ENCODE data around the gene USP32. TPM values are rescaled to one million over a fixed set of nuclear protein-coding genes. Genes with fewer than 3 reads are reported as not detected.

Gene USP32
- total RNA-seq, 2 donors from 2014 or later = 37.4 to 48.9 TPM

DNA sequence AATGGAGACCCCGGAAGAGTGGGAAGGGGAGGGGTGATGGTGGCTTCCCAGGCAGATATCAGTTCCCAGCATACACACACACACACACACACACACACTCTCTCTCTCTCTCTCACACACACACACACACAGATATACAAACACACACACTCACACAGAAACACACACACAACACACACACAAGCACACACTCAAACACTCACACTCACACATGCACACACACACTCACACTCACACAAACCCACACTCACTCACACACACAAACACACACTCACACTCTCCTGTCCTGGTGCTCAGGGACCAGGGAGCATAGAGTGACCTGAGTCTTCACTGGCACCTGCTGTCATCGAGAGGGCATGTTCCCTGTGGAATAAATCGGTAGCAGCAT lies 236.5 kb downstream of the USP32 start:
- intact Hi-C loops (cut with DNase I, micrococcal nuclease) = no loop called here
- no peak for ATAC-seq
- DNase-seq = no peak

DNA sequence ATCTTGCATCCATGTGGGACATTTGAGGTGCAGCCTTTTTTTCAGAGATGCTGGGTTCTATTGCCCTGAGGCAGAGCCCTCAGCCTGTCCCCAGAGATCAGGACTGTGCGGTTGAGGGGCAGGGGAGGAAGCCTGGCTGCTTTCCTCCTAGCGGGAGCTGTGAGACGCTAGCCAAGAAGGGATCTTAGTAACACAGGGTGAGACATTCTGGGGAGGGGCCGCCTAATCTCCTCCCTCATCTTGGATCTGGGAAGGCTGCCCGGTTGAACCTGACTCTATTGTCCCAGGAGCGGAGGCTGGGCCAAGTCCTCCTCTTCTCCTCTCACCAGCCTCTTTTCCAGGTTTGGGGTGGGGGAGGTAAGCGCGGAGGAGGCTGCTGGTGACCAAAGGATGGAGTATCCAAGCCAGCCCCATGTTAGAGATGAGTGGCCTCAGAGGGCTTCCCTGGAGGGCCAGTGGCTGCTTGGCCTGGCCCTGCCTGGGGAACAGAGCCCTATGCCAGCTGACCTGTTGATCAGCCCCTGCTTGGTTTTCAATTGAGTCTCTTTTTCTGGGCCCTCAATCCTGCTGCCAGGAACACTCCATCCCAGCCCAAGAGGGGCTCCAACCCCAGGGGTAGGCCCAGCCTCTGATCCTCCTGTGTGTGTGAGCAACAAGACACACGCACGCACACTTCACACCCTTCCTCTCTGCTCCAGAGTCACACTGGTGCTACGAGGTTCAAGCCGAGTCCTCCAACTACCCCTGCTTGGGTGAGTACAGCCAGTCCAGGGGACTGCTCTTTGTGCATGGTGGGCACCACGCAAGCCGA lies 237.1 kb downstream of the USP32 start:
- no peak for ATAC-seq
- peak in 1 of 2 donors; percentile 2 for DNase-seq
- intact Hi-C loops (cut with DNase I, micrococcal nuclease) = no loop called here

DNA sequence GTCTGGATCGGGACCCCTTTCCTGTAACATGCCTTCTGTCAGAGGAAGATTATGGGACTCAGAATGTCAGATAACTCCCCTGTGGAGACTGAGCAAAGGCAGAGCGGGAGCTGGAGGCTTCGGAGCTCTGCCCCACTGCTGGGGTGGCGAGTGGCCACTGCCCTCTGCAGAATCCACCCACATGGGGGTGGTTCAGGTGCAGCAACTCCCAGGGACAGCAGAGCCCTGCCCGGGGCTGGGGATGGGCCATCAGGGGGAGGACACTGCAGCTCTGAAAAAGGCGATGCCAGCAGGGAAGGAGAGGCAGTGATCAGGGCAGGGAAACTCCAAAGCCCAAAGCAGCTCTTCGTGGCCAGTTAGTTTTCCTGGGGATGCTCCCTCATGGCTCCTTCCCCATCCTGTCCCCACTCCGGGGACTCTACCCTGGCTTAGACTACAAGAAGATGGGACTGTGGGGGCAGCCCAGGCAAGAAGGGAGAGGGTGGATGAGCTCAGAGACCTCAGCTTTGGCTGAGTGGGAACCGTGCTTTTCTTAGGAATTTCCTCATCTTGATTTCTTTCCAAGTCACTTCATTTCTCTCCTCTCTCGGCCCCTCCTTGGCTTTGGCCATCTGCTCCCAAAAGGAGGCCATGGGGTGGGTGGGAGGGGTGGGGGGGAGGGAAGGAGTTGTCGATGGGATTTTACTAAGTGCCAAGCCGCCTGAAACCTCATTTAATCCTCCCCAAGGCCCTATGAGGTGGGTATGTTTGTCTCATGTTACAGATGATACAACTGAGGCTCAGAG lies 238.1 kb downstream of the USP32 start:
- no peak for DNase-seq
- intact Hi-C loops (cut with DNase I, micrococcal nuclease) = no loop called here
- ATAC-seq = no peak

DNA sequence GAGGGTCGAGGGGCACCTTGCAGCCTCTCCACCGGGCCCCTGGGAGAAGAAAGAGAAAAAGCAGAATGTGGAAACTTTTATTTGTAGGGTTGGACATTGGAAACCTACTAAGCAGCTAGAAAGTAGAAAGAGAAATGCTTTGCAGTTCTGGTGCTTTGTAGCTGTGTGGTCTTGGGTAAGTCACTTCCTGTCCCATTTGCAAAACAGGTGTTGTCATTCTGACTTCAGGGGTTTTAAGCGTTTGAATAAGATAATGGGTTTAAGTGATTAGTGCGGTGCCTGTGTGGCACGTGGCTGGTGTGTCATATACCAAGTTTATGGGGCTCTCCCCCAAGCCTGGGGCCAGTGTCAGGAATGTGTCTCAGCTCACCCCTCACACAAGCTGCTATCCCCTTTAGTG lies 240.6 kb downstream of the USP32 start:
- intact Hi-C loops (cut with DNase I, micrococcal nuclease) = no loop called here
- ATAC-seq (no peak), DNase-seq (no peak)

DNA sequence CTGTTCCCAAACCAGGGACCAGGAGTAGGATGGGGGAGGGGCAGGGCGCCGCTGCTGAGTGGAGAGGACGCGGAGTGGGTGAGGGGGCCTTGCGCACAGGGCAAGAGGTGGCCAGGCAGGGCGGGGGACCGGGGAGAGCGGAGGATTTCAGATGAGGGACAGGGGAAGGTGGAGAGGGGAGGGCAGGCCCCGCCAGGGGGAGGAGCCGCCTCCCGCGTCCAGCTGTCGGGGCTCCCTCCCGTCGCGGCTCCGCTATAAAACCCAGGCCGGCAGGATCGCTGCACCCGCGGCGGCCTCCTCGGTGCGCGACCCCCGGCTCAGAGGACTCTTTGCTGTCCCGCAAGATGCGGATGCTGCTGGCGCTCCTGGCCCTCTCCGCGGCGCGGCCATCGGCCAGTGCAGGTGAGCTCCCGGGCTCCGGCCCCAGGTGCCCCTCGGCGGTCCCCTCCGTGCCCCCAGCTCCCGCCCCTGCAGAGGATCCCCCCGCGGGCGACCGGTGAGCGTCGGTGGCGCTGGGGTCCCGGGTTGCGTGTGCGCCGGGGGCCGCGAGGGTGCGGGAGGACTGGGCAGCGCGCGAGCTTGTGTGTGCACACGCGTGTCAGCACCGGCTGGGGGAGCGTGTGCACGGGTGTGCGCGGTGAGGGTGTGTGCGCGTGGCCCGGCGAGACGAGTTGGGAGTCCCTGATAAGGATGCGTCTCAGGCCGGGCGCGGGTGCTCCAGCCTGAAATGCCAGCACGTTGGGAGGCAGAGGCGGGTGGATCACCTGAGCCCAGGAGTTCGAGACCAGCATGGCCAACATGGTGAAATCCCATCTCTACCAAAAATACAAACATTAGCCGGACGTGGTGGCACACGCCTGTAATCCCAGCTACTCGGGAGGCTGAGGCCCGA lies 242.0 kb downstream of the USP32 start, which contains the start of gene CA4:
Gene CA4, plus strand, starts transcription at position 283 of the 892 bp plus-strand sequence. Its CDS starts 62 bp downstream, at position 345.
- intact Hi-C loops (cut with DNase I, micrococcal nuclease) = no loop called here
- DNase-seq = no peak
- peak; percentile 44 for ATAC-seq

DNA sequence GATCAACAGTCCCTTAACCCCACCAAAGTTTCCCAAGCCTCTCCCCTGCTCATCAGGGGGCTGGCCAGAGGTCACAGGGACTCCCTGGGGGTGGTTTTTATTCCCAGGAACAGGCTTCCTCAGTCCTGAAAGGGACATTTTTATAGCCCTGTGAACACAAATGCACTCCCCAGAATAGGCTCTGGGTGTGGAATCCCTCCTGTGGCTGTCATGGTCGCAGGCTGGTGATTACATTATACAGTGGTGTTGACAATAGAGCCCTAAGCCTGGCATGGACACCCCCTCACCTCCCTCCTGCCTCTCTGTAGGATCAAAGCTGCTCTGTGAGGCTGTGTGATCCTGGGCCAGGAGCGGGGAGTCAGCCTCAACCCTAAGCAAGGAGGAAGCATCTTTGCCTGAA lies 243.6 kb downstream of the USP32 start:
- no peak for DNase-seq
- peak; percentile 14 for ATAC-seq

DNA sequence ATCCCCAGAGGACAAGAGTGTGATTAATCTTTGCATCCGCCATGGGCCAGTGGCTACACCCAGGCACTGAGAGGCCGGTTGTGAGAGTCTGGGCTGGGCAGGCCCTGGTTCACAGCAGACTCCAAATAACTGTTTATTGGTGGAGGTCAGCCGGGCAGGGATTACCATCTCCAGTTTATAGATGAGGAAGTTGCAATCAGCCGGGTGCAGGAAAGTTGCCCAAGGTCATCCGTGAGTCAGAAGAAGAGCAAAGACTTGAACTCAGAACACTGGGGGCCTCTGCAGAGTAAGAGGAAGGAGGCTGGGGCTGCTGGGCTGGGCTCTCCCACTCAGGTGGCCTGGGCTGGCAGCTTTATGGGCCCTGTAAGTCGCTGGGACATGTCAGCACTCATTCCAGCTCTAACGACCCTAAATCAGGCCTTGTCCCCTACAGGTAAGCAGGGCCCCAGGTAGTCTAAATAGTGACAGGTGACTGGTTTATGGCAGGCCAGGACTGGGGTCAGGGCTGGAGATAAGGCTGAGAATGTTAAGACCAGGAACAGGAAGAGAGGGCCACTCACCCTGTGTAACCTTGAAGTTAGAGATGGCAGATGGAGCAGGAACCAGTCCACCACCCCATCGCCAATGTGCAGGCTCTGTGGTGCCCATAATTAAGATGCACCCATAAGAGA lies 244.2 kb downstream of the USP32 start:
- intact Hi-C loops (cut with DNase I, micrococcal nuclease) = no loop called here
- DNase-seq (peak; percentile 54 to 71), ATAC-seq (peak; percentile 69)

More for the DNA sequence above, 243.6 kb downstream of the USP32 start:
- intact Hi-C loops (cut with DNase I, micrococcal nuclease) = no loop called here

DNA sequence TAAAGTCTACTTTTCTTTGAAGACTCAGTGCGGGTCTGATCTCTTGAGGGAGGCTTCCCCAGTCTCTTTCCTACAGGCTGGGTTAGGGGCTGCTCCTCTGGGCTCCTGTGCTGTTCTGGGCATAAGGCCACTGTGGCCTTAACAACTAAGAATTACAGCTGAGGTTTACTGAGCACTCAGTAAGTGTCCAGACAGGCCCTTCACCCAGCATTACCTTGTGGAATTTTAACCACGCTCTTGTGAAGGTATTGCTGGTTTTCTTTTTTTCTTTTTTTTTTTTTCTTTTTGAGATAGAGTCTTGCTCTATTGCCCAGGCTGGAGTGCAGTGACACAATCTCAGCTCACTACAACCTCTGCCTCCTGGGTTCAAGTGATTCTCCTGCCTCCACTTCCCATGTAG lies 245.7 kb downstream of the USP32 start:
- intact Hi-C loops (cut with DNase I, micrococcal nuclease) = no loop called here
- DNase-seq = no peak
- ATAC-seq = no peak

DNA sequence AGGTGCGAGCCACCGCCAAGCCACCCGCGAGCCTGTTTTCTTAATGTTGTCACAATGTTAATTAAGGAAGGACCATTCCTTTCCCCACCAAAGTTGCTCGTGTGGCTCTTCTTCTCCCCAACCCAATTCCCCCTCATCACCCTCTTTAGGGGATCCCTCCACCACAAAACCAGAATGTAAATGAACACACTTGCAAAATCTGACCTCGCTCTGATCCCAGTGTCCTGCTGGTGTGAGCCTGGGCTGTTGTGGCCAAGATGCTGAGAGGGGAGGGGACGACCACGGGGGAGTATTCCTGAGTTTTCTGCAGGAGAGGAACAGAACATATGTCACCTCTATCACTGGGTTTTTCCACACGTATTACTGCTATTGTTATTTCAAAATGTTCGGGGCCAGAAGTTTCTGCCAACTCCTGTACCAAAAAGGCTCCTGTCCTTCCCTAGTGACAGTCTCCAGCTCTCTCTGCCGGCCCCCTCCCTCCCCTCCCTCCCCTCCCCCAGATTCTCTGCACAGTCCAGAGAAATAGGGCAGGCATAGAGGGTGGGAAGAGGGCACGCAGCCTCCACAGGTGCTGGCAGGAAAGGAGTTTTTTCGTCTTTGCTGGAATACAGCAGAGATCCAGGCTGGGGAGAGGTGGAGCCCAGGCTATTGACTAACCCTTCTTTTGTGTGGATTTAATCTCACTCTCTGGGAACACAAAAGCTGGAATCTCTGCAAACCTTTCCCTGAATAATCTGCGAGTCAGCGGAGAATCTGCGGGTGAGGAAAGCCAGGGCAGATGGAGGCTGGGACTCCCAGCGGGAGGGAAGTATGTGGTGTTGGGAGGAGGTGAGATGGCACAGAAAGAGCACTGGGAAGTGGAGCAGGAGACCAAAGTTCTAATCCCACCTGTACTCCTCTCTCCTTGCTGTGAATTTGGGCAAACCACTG lies 246.7 kb downstream of the USP32 start:
- DNase-seq (no peak), ATAC-seq (no peak)
- intact Hi-C loops (cut with DNase I, micrococcal nuclease) = no loop called here

DNA sequence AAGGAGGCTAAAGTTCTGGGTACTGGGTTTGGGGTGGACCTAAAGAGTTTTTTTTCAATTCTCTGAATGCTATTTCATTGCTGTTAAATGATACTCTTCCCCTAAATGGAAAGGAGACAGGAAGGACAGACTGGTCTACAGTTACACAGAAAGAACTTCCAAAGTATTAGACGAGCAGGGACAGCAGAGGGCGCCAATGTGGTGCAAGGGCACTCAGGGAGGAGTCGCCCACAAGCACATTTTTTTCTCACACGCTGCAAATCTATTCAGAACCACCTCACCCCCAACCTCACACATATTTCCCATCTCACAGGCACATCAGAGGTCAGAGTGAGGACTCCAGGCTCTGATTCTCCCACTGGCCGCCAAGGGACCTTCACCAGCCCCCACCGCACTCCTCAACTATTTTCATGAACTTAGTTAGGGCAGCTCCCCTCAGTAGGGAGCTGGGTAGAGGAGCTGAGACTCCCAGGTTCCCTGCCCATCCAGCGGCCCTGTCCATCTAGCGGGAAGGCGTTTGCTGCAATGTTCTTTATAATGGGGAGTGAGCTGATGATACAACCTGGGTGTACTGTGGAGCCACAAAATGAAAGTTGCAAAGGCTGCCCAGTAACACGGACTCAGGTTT lies 248.9 kb downstream of the USP32 start:
- DNase-seq = peak; percentile 83 to 96
- intact Hi-C loops (cut with DNase I, micrococcal nuclease) = no loop called here

DNA sequence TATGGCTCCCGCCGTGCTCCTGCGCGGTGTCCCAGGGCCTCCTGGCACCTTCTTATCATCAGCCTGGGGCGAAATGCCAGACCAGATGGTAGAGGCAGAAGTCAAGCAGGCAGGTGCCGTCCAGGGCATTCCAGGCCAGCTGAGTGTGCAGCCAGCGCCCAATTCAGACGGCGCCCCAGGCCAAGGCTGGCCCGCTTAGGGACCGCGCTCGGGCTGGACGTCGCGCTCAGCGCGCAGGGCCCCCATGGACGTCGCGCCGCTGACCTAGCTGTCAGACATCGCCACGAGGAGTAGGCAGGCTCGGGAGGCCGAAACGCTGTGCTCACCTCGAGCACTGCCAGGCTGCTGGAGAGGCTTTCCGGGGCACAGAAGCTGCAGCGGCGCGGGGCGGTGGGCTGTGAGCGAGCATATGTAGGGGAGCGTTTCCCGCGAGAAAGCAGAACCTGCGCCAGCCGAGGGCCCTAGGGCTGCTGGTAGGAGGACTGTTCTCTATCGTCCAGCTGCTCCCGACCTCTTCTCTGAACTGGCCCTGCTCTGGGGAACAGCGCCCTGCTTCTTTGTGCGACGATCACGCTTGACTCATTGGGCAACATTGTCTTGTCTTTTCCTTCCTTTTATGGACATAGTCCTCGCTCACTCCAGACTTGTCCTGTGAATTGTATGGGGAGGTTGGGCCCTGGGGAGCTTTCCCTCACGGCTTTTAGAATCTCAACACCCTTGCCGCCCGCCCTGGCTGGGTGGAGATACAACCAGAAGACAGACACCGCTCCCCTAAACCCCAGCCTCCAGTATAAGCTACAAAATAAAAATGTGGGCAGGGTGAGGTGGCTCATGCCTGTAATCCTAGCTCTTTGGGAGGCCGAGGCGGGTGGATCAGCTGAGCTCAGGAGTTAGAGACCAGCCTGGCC lies 250.6 kb downstream of the USP32 start:
- intact Hi-C loops (cut with DNase I, micrococcal nuclease) = no loop called here
- ATAC-seq (no peak), DNase-seq (no peak)

More for the DNA sequence above, 248.9 kb downstream of the USP32 start:
- ATAC-seq = peak; percentile 69

DNA sequence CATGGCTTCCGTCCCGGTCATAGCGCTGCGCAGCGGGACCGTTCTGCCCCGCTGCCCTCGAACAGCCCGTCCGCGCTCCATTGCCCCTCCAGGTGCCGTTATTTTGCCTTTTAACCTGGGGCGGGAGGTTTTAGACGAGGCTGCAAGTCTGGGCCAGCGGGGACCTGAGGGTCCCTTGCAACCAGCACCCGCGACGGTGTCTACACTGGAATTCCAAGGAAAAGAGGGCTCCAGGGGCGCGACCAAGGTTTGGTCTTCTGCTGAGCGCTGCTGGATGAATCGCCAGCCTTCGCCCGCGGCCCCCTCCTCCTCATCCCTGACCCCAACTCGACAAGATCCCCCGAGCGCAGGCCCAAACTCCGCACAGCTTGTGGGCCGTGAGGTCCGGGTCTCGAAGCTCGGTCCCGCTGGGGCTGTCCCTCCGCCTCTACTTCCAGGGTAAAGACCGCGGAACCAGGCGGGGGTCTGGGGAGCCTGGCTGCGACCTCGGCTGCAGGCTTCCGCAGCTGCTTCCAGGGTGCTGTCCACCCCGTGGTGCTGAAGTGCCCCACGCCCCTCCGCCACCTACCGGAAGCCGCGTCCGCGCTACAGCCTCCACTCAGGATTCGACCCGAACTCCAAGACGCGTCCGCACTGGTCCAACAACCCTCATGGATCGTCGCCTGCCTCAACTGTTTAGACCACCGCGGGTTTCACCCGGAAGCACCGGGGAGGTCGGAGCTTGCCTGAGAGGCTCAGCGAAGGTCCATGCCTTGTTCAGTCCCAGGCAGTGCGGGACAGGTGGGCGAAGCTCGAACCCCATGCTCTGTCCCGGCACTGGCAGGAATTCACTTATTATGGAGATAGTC lies 252.3 kb downstream of the USP32 start:
- ATAC-seq = peak; percentile 38
- DNase-seq = peak; percentile 58 to 81
- intact Hi-C loops (cut with DNase I, micrococcal nuclease) = no loop called here

DNA sequence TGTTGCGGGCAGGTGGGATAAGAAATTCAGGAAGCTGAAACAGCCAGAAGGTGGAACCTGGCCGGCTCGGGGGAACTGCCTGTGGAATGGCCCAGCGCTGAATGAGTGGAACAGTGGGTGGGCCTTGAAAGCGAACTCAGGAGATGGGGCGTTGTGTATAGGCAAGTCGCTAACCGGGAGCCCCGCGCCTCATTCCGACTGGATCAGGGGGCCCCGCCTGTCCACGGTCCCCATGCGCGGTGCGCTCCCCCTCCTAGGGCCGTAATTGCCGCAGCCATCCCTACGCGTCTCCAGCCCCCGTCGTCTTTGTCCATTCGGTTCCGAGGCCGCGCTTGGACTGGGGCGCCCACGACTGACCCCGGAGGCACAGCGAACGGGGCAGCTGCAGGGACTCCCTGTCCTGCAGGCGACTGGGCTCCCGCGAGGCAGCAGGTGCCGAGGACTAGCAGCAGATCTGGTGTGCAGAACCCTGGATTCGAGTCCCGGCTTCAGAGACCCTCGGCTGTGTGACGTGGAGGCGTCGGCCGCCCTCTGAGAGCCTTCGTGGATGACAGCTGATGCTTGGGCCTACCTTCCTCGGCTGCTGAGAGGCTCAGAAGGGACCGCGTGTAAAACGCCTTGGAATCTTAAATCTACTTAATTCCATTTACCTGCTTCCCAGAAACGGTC lies 253.0 kb downstream of the USP32 start:
- intact Hi-C loops (cut with DNase I, micrococcal nuclease) = no loop called here
- no peak for DNase-seq

DNA sequence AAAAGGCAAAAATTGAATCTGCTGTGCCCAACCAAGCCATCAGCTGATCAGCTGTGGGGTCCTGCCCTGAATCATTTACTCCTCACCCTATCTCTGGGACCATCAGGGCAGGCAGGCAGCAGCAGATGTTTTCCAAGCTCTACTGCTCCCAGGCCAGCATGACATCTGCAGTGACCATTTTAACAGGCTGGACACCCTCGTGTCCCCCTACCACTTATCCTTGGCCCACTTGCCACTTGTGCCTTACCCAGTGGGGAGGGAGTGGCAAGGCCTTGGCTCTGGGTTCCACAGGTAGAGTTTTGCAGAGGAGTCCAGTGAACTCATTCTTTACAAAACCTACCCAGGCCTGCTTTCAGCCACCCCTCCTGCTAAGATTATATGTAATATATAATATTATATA lies 254.2 kb downstream of the USP32 start:
- no peak for ATAC-seq
- DNase-seq = no peak
- intact Hi-C loops (cut with DNase I, micrococcal nuclease) = no loop called here

More for the DNA sequence above, 253.0 kb downstream of the USP32 start:
- no peak for ATAC-seq

Measured in left colon (tissue), 2 donors.